Esophagus muscularis mucosa (tissue), 4 donors: ENCODE results near the gene ARMC2. TPM values are rescaled to one million over a fixed set of nuclear protein-coding genes. Genes with fewer than 3 reads are reported as not detected.

Experiments
- DNase-seq: peaks from one replicate; pipeline ENCODE4 v3.0.0-alpha.2; 2017; ENCODE audit errors: extremely low spot score
- H3K27ac ChIP-seq, 4 donors: fragments of 200-600 bp; sonication (generic); replicated peaks in 1 of 4; 1 replicate in 3 of 4; 2 replicates in 1 of 4; pipeline ENCODE4 v1.5.1; 2016 to 2019; ENCODE audit warnings: mild to moderate bottlenecking in 1 of 4
- H3K27me3 ChIP-seq, 4 donors: fragments of 200-600 bp; sonication (generic); one replicate each; pipeline versions ENCODE4 v1.5.1 to v1.6.0; 2016 to 2019
- H3K36me3 ChIP-seq, 4 donors: fragments of 200-600 bp; sonication (generic); one replicate each; pipeline ENCODE4 v1.5.1; 2016 to 2019
- H3K4me1 ChIP-seq, 4 donors: fragments of 200-600 bp; sonication (generic); one replicate each; pipeline ENCODE4 v1.5.1; 2016 to 2019
- H3K4me3 ChIP-seq, 4 donors: fragments of 200-600 bp; sonication (generic); 1 replicate in 2 of 4; 2 replicates in 2 of 4; pipeline ENCODE4 v1.5.1; 2016 to 2019; ENCODE audit warnings: mild to moderate bottlenecking in 4 of 4, moderate library complexity in 1 of 4
- H3K9me3 ChIP-seq, 4 donors: fragments of 200-600 bp; sonication (generic); 1 replicate in 3 of 4; 2 replicates in 1 of 4; pipeline ENCODE4 v1.5.1; 2016 to 2019
- CTCF ChIP-seq, 3 experiments: fragments of 200-600 bp in 2 of 3; fragments of 450-650 bp in 1 of 3; sonication (generic) in 2 of 3; IDR thresholded peaks; one replicate each; pipeline ENCODE4 v1.5.1; 2017 to 2019; ENCODE audit warnings: antibody characterized with exemption in 3 of 3, mild to moderate bottlenecking in 2 of 3, moderate library complexity in 1 of 3
- EP300 ChIP-seq: sonication (generic); formaldehyde crosslinking; IDR thresholded peaks from one replicate; pipeline ENCODE4 v1.6.1; 2017; ENCODE audit warnings: antibody characterized with exemption
- POLR2A ChIP-seq: fragments of 450-650 bp; IDR thresholded peaks from one replicate; pipeline ENCODE4 v1.6.1; 2017; ENCODE audit warnings: antibody characterized with exemption, moderate library complexity, mild to moderate bottlenecking, low read depth
- POLR2AphosphoS5 ChIP-seq, 2 donors: sonication (generic); formaldehyde crosslinking; IDR thresholded peaks; one replicate each; pipeline ENCODE4 v1.6.1; 2017; ENCODE audit warnings: antibody characterized with exemption in 2 of 2
- WGBS: methylation state at CpG from one replicate; pipeline ENCODE4 v1.1.5; 2018; 5-methylcytosine and 5-hydroxymethylcytosine counted together
- intact Hi-C: fragments of 100-400 bp; cut with DNase I; formaldehyde crosslinking; loops from one replicate; pipeline ENCODE4 v1.15.1; 2023
- total RNA-seq, 4 donors: library from RNA; depleted of rRNA; stranded (reverse); fragments of >200 nt; gene quantifications; one replicate each; pipeline versions ENCODE4 v1.1.0 to v1.2.1, GENCODE V29; 2016

Gene ARMC2
- total RNA-seq, 4 donors from 2014 or later: 2.1 to 5.1 (median 3.2) TPM

DNA sequence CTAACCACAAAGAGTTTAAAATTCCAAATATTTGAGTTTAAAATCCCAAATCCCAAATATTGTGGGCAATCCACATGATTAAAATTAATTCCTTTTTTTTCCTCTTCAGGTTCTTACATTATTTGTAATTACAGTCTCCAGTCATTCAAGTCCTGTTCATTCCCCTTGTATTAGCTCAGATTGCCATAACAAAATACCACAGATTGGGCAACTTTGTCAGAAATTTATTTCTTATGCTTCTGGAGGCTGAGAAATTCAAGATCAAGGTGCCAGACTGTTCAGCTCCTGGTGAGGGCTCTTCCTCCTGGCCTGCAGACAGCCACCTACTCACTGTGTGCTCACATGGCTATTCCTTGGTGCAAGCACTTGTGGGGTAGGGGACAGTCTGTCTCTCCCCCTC is 105.5 kb downstream of the ARMC2 start:
- TF ChIP-seq POLR2A (no peak), CTCF (IDR thresholded peaks at IDR 0.05) (no peak), EP300 (no peak), POLR2AphosphoS5 (IDR thresholded peaks at IDR 0.05) (no peak)
- no peak for DNase-seq
- Histone ChIP-seq H3K27ac (peak overlapping the region in 1 of 4 donors; percentile 69), H3K36me3 (no peaks in the 10 kb centered on the region), H3K4me3 (no peak overlapping the region), H3K27me3 (no peaks in the 10 kb centered on the region), H3K4me1 (peaks cover 12 to 50% (median 33%) of the 10 kb centered on the region in 4 donors), H3K9me3 (no peaks in the 10 kb centered on the region)
- intact Hi-C loops: no loop called here

- 89% methylated on average over 15 of the region's 15 CpGs for WGBS
- no peak for DNase-seq
- H3K4me1 ChIP-seq: peaks cover 4 to 59% (median 41%) of the 10 kb centered on the region in 4 donors
- no peak for TF ChIP-seq CTCF (IDR thresholded peaks at IDR 0.05)
- TF ChIP-seq POLR2AphosphoS5 (IDR thresholded peaks at IDR 0.05): no peak
- TF ChIP-seq POLR2A: no peak
- TF ChIP-seq EP300: no peak
- intact Hi-C loops: no loop called here
- H3K4me3 ChIP-seq: no peak overlapping the region
- H3K27me3 ChIP-seq: no peaks in the 10 kb centered on the region
- H3K9me3 ChIP-seq: no peaks in the 10 kb centered on the region
- H3K27ac ChIP-seq: no peak overlapping the region
- H3K36me3 ChIP-seq: no peaks in the 10 kb centered on the region
Observed at GRCh38 chr6:108955329-108955949, 107.2 kb downstream of the ARMC2 start.

- Histone ChIP-seq H3K27ac (no peak overlapping the region), H3K27me3 (no peaks in the 10 kb centered on the region), H3K36me3 (no peaks in the 10 kb centered on the region), H3K4me3 (no peak overlapping the region), H3K9me3 (no peaks in the 10 kb centered on the region), H3K4me1 (peaks cover 4 to 59% (median 44%) of the 10 kb centered on the region in 4 donors)
- no peak for DNase-seq
- TF ChIP-seq CTCF (IDR thresholded peaks at IDR 0.05): no peak
- no peak for TF ChIP-seq POLR2A
- no peak for TF ChIP-seq POLR2AphosphoS5 (IDR thresholded peaks at IDR 0.05)
- no peak for TF ChIP-seq EP300
- 92% methylated on average over 2 of the region's 4 CpGs for WGBS
- intact Hi-C loops: no loop called here
Observed at GRCh38 chr6:108957221-108957620, 109.0 kb downstream of the ARMC2 start.

- DNase-seq: no peak
- H3K36me3 ChIP-seq: no peaks in the 10 kb centered on the region
- H3K4me3 ChIP-seq: no peak overlapping the region
- no peaks in the 10 kb centered on the region for H3K27me3 ChIP-seq
- WGBS: 86% methylated on average over 10 of the region's 10 CpGs
- H3K4me1 ChIP-seq: peaks cover 0 to 51% (median 40%) of the 10 kb centered on the region in 4 donors
- TF ChIP-seq POLR2A (no peak), EP300 (no peak), CTCF (IDR thresholded peaks at IDR 0.05) (no peak), POLR2AphosphoS5 (IDR thresholded peaks at IDR 0.05) (no peak)
- H3K9me3 ChIP-seq: no peaks in the 10 kb centered on the region
- intact Hi-C loops: no loop called here
- peak overlapping the region in 3 of 4 donors; percentile 4 to 71 (median 71) for H3K27ac ChIP-seq
Observed at GRCh38 chr6:108958900-108959770, 110.9 kb downstream of the ARMC2 start.
